SK-N-SH (cell line): ENCODE results near the gene SNRPD2. TPM values are rescaled to one million over a fixed set of nuclear protein-coding genes. Genes with fewer than 3 reads are reported as not detected.
A peak's percentile ranks its signal among the peaks of the same experiment; 100 is the strongest.

Source experiments
- CTCF ChIA-PET: fragments of 300-600, 350-600 bp; formaldehyde crosslinking; extraction: SDS; loops from one replicate; lab custom pipeline; 2021; lab: Yijun Ruan, JAX
- POLR2A ChIA-PET: fragments of 350-600 bp; sonication (Branson Sonifier 250); formaldehyde crosslinking; extraction: SDS; loops from one replicate; lab custom pipeline; 2020; ENCODE audit warnings: antibody characterized with exemption, inconsistent platforms; lab: Yijun Ruan, JAX
- DNase-seq: peaks from one replicate; pipeline ENCODE4 v3.0.0; 2012
- H2AFZ ChIP-seq: fragments of 200-600 bp; sonication (generic); 2 replicates; pipeline ENCODE4 v1.8.1; 2016; ENCODE audit warnings: antibody characterized with exemption, mild to moderate bottlenecking, low read depth
- H3F3A ChIP-seq: fragments of 200-600 bp; sonication (generic); replicated peaks from 2 replicates; pipeline ENCODE3; 2016; ENCODE audit warnings: antibody characterized with exemption, mild to moderate bottlenecking; ENCODE audit not compliant: insufficient read depth
- H3K27ac ChIP-seq, 2 experiments: fragments of 200-500 bp in 1 of 2; fragments of 200-600 bp in 1 of 2; sonication (Bioruptor generic) in 1 of 2; sonication (generic), shearing (Covaris generic) in 1 of 2; 2 replicates each; pipeline versions ENCODE4 v1.5.1 to v1.6.1; 2014 to 2016; ENCODE audit warnings: low read depth in 2 of 2, inconsistent platforms in 1 of 2, low read length in 1 of 2, mild to moderate bottlenecking in 1 of 2, mixed read lengths in 1 of 2
- H3K27me3 ChIP-seq: fragments of 200-600 bp; sonication (generic), shearing (Covaris generic); 2 replicates; pipeline ENCODE4 v1.6.1; 2016; ENCODE audit warnings: mixed run types; ENCODE audit not compliant: insufficient read depth
- H3K36me3 ChIP-seq, 2 experiments: fragments of 200-500 bp in 1 of 2; fragments of 200-600 bp in 1 of 2; sonication (Bioruptor generic) in 1 of 2; sonication (generic) in 1 of 2; replicated peaks in 1 of 2; 2 replicates each; pipeline versions ENCODE3 to v1.5.1; 2014 to 2016; ENCODE audit warnings: low read length in 1 of 2, mild to moderate bottlenecking in 1 of 2; ENCODE audit not compliant: insufficient read depth in 2 of 2, control insufficient read depth in 1 of 2
- H3K4me1 ChIP-seq, 2 experiments: fragments of 200-500 bp in 1 of 2; fragments of 200-600 bp in 1 of 2; sonication (Bioruptor generic) in 1 of 2; sonication (generic), shearing (Covaris generic) in 1 of 2; 2 replicates each; pipeline versions ENCODE4 v1.5.1 to v1.6.1; 2014 to 2016; ENCODE audit warnings: low read depth in 1 of 2, low read length in 1 of 2, mixed run types in 1 of 2; ENCODE audit not compliant: insufficient read depth in 2 of 2, control insufficient read depth in 1 of 2
- H3K4me2 ChIP-seq: fragments of 200-600 bp; sonication (generic), shearing (Covaris generic); 2 replicates; pipeline ENCODE4 v1.6.1; 2017; ENCODE audit warnings: mixed run types
- H3K4me3 ChIP-seq, 2 experiments: fragments of 200-500 bp in 1 of 2; fragments of 200-600 bp in 1 of 2; sonication (Bioruptor generic) in 1 of 2; sonication (generic), shearing (Covaris generic) in 1 of 2; 2 replicates each; pipeline versions ENCODE4 v1.5.1 to v1.8.1; 2014 to 2016; ENCODE audit warnings: low read depth in 2 of 2, inconsistent platforms in 1 of 2, low read length in 1 of 2, mild to moderate bottlenecking in 1 of 2, mixed read lengths in 1 of 2, moderate library complexity in 1 of 2
- H3K79me2 ChIP-seq: fragments of 200-600 bp; sonication (generic); 2 replicates; pipeline ENCODE4 v1.8.1; 2017; ENCODE audit warnings: mild to moderate bottlenecking; ENCODE audit not compliant: insufficient read depth
- H3K9ac ChIP-seq: fragments of 200-600 bp; sonication (generic); 2 replicates; pipeline ENCODE4 v1.6.1; 2017; ENCODE audit warnings: mixed run types
- H3K9me2 ChIP-seq: fragments of 200-600 bp; sonication (generic); 2 replicates; pipeline ENCODE4 v1.6.1; 2017; ENCODE audit warnings: mixed run types
- H3K9me3 ChIP-seq: fragments of 200-600 bp; sonication (generic); 2 replicates; pipeline ENCODE4 v1.6.1; 2017; ENCODE audit warnings: mixed run types, mild to moderate bottlenecking, moderate library complexity
- H4K20me1 ChIP-seq: fragments of 200-600 bp; sonication (generic); 2 replicates; pipeline ENCODE4 v1.6.1; 2017; ENCODE audit warnings: mild to moderate bottlenecking, mixed run types; ENCODE audit not compliant: insufficient read depth
- FOXM1 ChIP-seq: IDR thresholded peaks from 2 replicates; pipeline ENCODE4 v1.4.0; 2012; ENCODE audit warnings: low read depth, mild to moderate bottlenecking
- GABPA ChIP-seq: IDR thresholded peaks from 2 replicates; pipeline ENCODE4 v1.4.0; 2012; ENCODE audit warnings: low read depth, mild to moderate bottlenecking
- GATA2 ChIP-seq: sonication (generic); formaldehyde crosslinking; IDR thresholded peaks from 2 replicates; pipeline ENCODE4 v1.5.0; 2020; ENCODE audit warnings: mild to moderate bottlenecking, missing genetic modification reagents
- IRF3 ChIP-seq: fragments of 150-350 bp; IDR thresholded peaks from 2 replicates; pipeline ENCODE4 v1.6.1; 2016; ENCODE audit warnings: mild to moderate bottlenecking, low read depth, low read length
- MAX ChIP-seq: IDR thresholded peaks from 2 replicates; pipeline ENCODE4 v1.4.0; 2012; ENCODE audit warnings: low read depth
- MEF2A ChIP-seq: IDR thresholded peaks from 2 replicates; pipeline ENCODE4 v1.4.0; 2012; ENCODE audit warnings: low read depth, borderline replicate concordance
- MXI1 ChIP-seq: IDR thresholded peaks from 2 replicates; pipeline ENCODE4 v1.6.1; 2012; ENCODE audit warnings: mild to moderate bottlenecking, low read depth, low read length, improper control_type of control experiment
- NRF1 ChIP-seq: IDR thresholded peaks from 2 replicates; pipeline ENCODE4 v1.6.1; 2012; ENCODE audit warnings: low read depth, mild to moderate bottlenecking, low read length
- PBX3 ChIP-seq: IDR thresholded peaks from 2 replicates; pipeline ENCODE4; 2012
- POLR2AphosphoS5 ChIP-seq: IDR thresholded peaks from 2 replicates; pipeline ENCODE4 v1.6.1; 2012; ENCODE audit warnings: low read depth, low read length
- RAD21 ChIP-seq: IDR thresholded peaks from 2 replicates; pipeline ENCODE4 v1.6.1; 2012; ENCODE audit warnings: mild to moderate bottlenecking, low read length
- REST ChIP-seq: IDR thresholded peaks from 2 replicates; pipeline ENCODE4 v1.6.1; 2012; ENCODE audit warnings: mild to moderate bottlenecking, low read depth, low read length, moderate library complexity
- SIN3A ChIP-seq: IDR thresholded peaks from 2 replicates; pipeline ENCODE4 v1.6.1; 2012; ENCODE audit warnings: low read depth, mild to moderate bottlenecking, low read length, moderate library complexity, borderline replicate concordance
- SMC3 ChIP-seq: IDR thresholded peaks from 2 replicates; pipeline ENCODE4 v1.6.1; 2012; ENCODE audit warnings: low read depth, low read length, improper control_type of control experiment
- TAF1 ChIP-seq: IDR thresholded peaks from 2 replicates; pipeline ENCODE4 v1.6.1; 2012; ENCODE audit warnings: low read depth, mild to moderate bottlenecking, low read length, moderate library complexity, borderline replicate concordance
- YY1 ChIP-seq: IDR thresholded peaks from 2 replicates; pipeline ENCODE4 v1.4.0; 2012; ENCODE audit warnings: low read depth, mild to moderate bottlenecking
- ZBTB33 ChIP-seq: IDR thresholded peaks from 2 replicates; pipeline ENCODE4 v1.4.0; 2012; ENCODE audit warnings: low read depth, borderline replicate concordance
- WGBS: methylation state at CpG from one replicate; pipeline ENCODE4 v1.1.6; 2017; ENCODE audit warnings: low lambda C conversion rate; 5-methylcytosine and 5-hydroxymethylcytosine counted together
- polyA plus RNA-seq, 3 experiments: library from polyadenylated mRNA; depleted of rRNA; stranded (reverse); fragments of >200 nt; gene quantifications; 2 replicates each; pipeline ENCODE4 v1.2.3, GENCODE V29; 2012

The SNRPD2 gene
- polyA plus RNA-seq (2012; rRNA removed) = 1,248 and 1,471 TPM in 2 replicates
- 1,523 and 1,646 TPM in 2 replicates for polyA plus RNA-seq (2012; cell fraction: cytosol; rRNA removed)
- 342 and 654 TPM in 2 replicates for polyA plus RNA-seq (2012; cell fraction: nucleus; rRNA removed)

GRCh38 chr19:45691516-45692186, at the start of gene SNRPD2:
Gene SNRPD2, minus strand, starts transcription at chr19:45691953. Its CDS starts 65 bp downstream, at chr19:45691888.
- POLR2A ChIA-PET = interaction anchor here (0.6 to 2.1 kb wide), 13 partner anchors 11 to 321 kb away, joined by 3 to 16 read pairs (median 6); partner anchors contain the start of genes FBXO46 and SIX5
- H3K27ac ChIP-seq = peak within 1 kb of the TSS; percentile 86 to 87
- under 1% methylated on average over 36 of the region's 36 CpGs for WGBS
- H3K4me3 ChIP-seq = peak within 1 kb of the TSS; percentile 71 to 91
- H3K9me3 ChIP-seq = no peaks in the 10 kb centered on the region
- H3K79me2 ChIP-seq = peaks cover 39% of the 10 kb centered on the region
- H3K36me3 ChIP-seq = peaks cover 12 to 22% of the 10 kb centered on the region in 2 experiments
- peak within 1 kb of the TSS; percentile 82 for H3K9ac ChIP-seq
- H3K4me1 ChIP-seq = peaks cover 0 to 6% of the 10 kb centered on the region in 2 experiments; a peak in 1 of 4 replicates
- peak within 1 kb of the TSS; percentile 86; the same call in 1 of the 2 replicates for H2AFZ ChIP-seq
- peak; percentile 50; the same call in 1 of the 2 replicates for TF ChIP-seq GATA2 (CRISPR knock-in tag)
- TF ChIP-seq POLR2AphosphoS5 = peak; percentile 99
- peak; percentile 90 for TF ChIP-seq MAX
- TF ChIP-seq REST = peak; percentile 67
- TF ChIP-seq SMC3 = no peak
- TF ChIP-seq SIN3A = peak; percentile 84; the same call in 1 of the 2 replicates
- TF ChIP-seq FOXM1 = no peak
- no peak for TF ChIP-seq RAD21
- TF ChIP-seq MXI1 = peak; percentile 85
- no peak for TF ChIP-seq MEF2A
- no peak for TF ChIP-seq PBX3
- TF ChIP-seq NRF1 = peak; percentile 77
- no peak for TF ChIP-seq IRF3
- peak; percentile 95 for TF ChIP-seq GABPA
- TF ChIP-seq YY1 = no peak
- peak; percentile 95 for TF ChIP-seq TAF1
- TF ChIP-seq ZBTB33 = no peak
- peak within 1 kb of the TSS; percentile 88 for H3K4me2 ChIP-seq
- peaks cover 11% of the 10 kb centered on the region for H3F3A ChIP-seq
- 0 out of 2 replicates have a peak, but pooled peaks cover 4% of the 10 kb centered on the region for H4K20me1 ChIP-seq
- H3K27me3 ChIP-seq = no peaks in the 10 kb centered on the region
- DNase-seq = peak; percentile 88
- CTCF ChIA-PET = interaction anchor here (0.9 to 6.8 kb wide), 18 partner anchors 11 to 263 kb away, joined by 3 to 106 read pairs (median 5); partner anchors contain the start of genes DMPK and FBXO46
- no peaks in the 10 kb centered on the region for H3K9me2 ChIP-seq
